ENCODE results near the gene AKNA. TPM values are rescaled to one million over a fixed set of nuclear protein-coding genes. Genes with fewer than 3 reads are reported as not detected.

The AKNA gene
- total RNA-seq, 3 donors from 2014 or later (not counting 1 experiment from before 2014, with no cell fraction given), result 577 to 743 (median 676) TPM

GRCh38 chr9:114419796-114420195 lies 32.0 kb upstream of the AKNA start:
- Mint-ChIP-seq H3K9me3 (no peaks in the 10 kb centered on the region), H3K27me3 (ENCODE audit: low read depth in 2 of 2) (no peaks in the 10 kb centered on the region), H3K27ac (no peak overlapping the region), H3K36me3 (no peaks in the 10 kb centered on the region), H3K4me3 (no peak overlapping the region), H3K4me1 (peaks cover 7 to 12% of the 10 kb centered on the region in 2 donors)
- H3K4me1 ChIP-seq (ENCODE audit: control insufficient read depth, insufficient read depth, low read length), result peaks cover 7% of the 10 kb centered on the region
- intact Hi-C loops (cut with micrococcal nuclease), result no loop called here
- no peaks in the 10 kb centered on the region for H3K36me3 ChIP-seq (ENCODE audit: control insufficient read depth, insufficient read depth, low read length)
- no peaks in the 10 kb centered on the region for H3K9me3 ChIP-seq (ENCODE audit: control insufficient read depth, insufficient read depth, low read length)
- WGBS (ENCODE audit: insufficient coverage), result 96% methylated on average over 5 of the region's 8 CpGs
- ATAC-seq (no peak), DNase-seq (no peak)
- no peak overlapping the region for H3K4me3 ChIP-seq (ENCODE audit: low read length)
- H3K27ac ChIP-seq (ENCODE audit: low read length), result no peak overlapping the region
- TF ChIP-seq CTCF (IDR thresholded peaks at IDR 0.05), result no peak
- no peaks in the 10 kb centered on the region for H3K27me3 ChIP-seq (ENCODE audit: control insufficient read depth, insufficient read depth, low read length)

GRCh38 chr9:114418053-114418452 lies 30.3 kb upstream of the AKNA start:
- DNase-seq, result no peak
- Histone ChIP-seq H3K4me3 (ENCODE audit: low read length) (no peak overlapping the region), H3K27me3 (ENCODE audit: control insufficient read depth, insufficient read depth, low read length) (no peaks in the 10 kb centered on the region), H3K36me3 (ENCODE audit: control insufficient read depth, insufficient read depth, low read length) (no peaks in the 10 kb centered on the region), H3K27ac (ENCODE audit: low read length) (no peak overlapping the region), H3K9me3 (ENCODE audit: control insufficient read depth, insufficient read depth, low read length) (no peaks in the 10 kb centered on the region), H3K4me1 (ENCODE audit: control insufficient read depth, insufficient read depth, low read length) (peaks cover 7% of the 10 kb centered on the region)
- 75% methylated on average over 6 of the region's 6 CpGs for WGBS (ENCODE audit: insufficient coverage)
- H3K4me3 Mint-ChIP-seq, result no peak overlapping the region
- no peak for TF ChIP-seq CTCF (IDR thresholded peaks at IDR 0.05)
- H3K36me3 Mint-ChIP-seq, result no peaks in the 10 kb centered on the region
- ATAC-seq, result no peak
- H3K4me1 Mint-ChIP-seq, result peaks cover 7 to 12% of the 10 kb centered on the region in 2 donors
- intact Hi-C loops (cut with micrococcal nuclease), result no loop called here
- no peaks in the 10 kb centered on the region for H3K9me3 Mint-ChIP-seq
- H3K27me3 Mint-ChIP-seq (ENCODE audit: low read depth in 2 of 2), result no peaks in the 10 kb centered on the region
- H3K27ac Mint-ChIP-seq, result no peak overlapping the region

- Mint-ChIP-seq H3K9me3 (no peaks in the 10 kb centered on the region), H3K27me3 (ENCODE audit: low read depth in 2 of 2) (no peaks in the 10 kb centered on the region), H3K36me3 (no peaks in the 10 kb centered on the region), H3K4me1 (peaks cover 7 to 12% of the 10 kb centered on the region in 2 donors), H3K27ac (no peak overlapping the region), H3K4me3 (no peak overlapping the region)
- WGBS (ENCODE audit: insufficient coverage), result 69% methylated on average over 3 of the region's 3 CpGs
- Histone ChIP-seq H3K4me3 (ENCODE audit: low read length) (no peak overlapping the region), H3K27me3 (ENCODE audit: control insufficient read depth, insufficient read depth, low read length) (no peaks in the 10 kb centered on the region), H3K9me3 (ENCODE audit: control insufficient read depth, insufficient read depth, low read length) (no peaks in the 10 kb centered on the region), H3K36me3 (ENCODE audit: control insufficient read depth, insufficient read depth, low read length) (no peaks in the 10 kb centered on the region), H3K27ac (ENCODE audit: low read length) (no peak overlapping the region), H3K4me1 (ENCODE audit: control insufficient read depth, insufficient read depth, low read length) (peaks cover 7% of the 10 kb centered on the region)
- DNase-seq (no peak), ATAC-seq (no peak)
- intact Hi-C loops (cut with micrococcal nuclease), result no loop called here
- no peak for TF ChIP-seq CTCF (IDR thresholded peaks at IDR 0.05)
Measured at GRCh38 chr9:114417511-114417910, 29.7 kb upstream of the AKNA start.

GRCh38 chr9:114416906-114417305 lies 29.1 kb upstream of the AKNA start:
- Mint-ChIP-seq H3K36me3 (no peaks in the 10 kb centered on the region), H3K27ac (no peak overlapping the region), H3K4me1 (peaks cover 7 to 12% of the 10 kb centered on the region in 2 donors), H3K27me3 (ENCODE audit: low read depth in 2 of 2) (no peaks in the 10 kb centered on the region), H3K4me3 (no peak overlapping the region), H3K9me3 (no peaks in the 10 kb centered on the region)
- no peaks in the 10 kb centered on the region for H3K36me3 ChIP-seq (ENCODE audit: control insufficient read depth, insufficient read depth, low read length)
- ATAC-seq (no peak), DNase-seq (no peak)
- H3K27ac ChIP-seq (ENCODE audit: low read length), result no peak overlapping the region
- intact Hi-C loops (cut with micrococcal nuclease), result no loop called here
- TF ChIP-seq CTCF (IDR thresholded peaks at IDR 0.05), result no peak
- H3K27me3 ChIP-seq (ENCODE audit: control insufficient read depth, insufficient read depth, low read length), result no peaks in the 10 kb centered on the region
- WGBS (ENCODE audit: insufficient coverage), result 91% methylated on average over 2 of the region's 2 CpGs
- H3K4me1 ChIP-seq (ENCODE audit: control insufficient read depth, insufficient read depth, low read length), result peaks cover 7% of the 10 kb centered on the region
- H3K4me3 ChIP-seq (ENCODE audit: low read length), result no peak overlapping the region
- H3K9me3 ChIP-seq (ENCODE audit: control insufficient read depth, insufficient read depth, low read length), result no peaks in the 10 kb centered on the region

Data from natural killer cell (primary cell).